Neutrophil (primary cell): Measurements from ENCODE around the gene ZFAND2B.
A peak's percentile ranks its signal among the peaks of the same experiment; 100 is the strongest.

Experiments
- H3K27ac ChIP-seq: fragments of 200-600 bp; sonication (generic); 2 replicates; pipeline ENCODE4 v1.5.1; 2016; ENCODE audit warnings: mild to moderate bottlenecking, moderate library complexity
- H3K27me3 ChIP-seq: fragments of 200-600 bp; sonication (generic); 2 replicates; pipeline ENCODE4 v1.6.0; 2016; ENCODE audit warnings: mild to moderate bottlenecking
- H3K36me3 ChIP-seq: fragments of 200-600 bp; sonication (generic); 2 replicates; pipeline ENCODE4 v1.5.1; 2017
- H3K4me1 ChIP-seq, 2 experiments: fragments of 200-600 bp in 1 of 2; sonication (generic) in 1 of 2; 1 replicate in 1 of 2; 2 replicates in 1 of 2; pipeline versions ENCODE4 v1.5.1 to v1.6.1; 2013 to 2016; ENCODE audit warnings: low read depth in 1 of 2, low read length in 1 of 2, mild to moderate bottlenecking in 1 of 2, moderate library complexity in 1 of 2; ENCODE audit not compliant: control insufficient read depth in 1 of 2, insufficient read depth in 1 of 2
- H3K4me3 ChIP-seq, 2 experiments: fragments of 200-600 bp in 1 of 2; sonication (generic) in 1 of 2; 1 replicate in 1 of 2; 2 replicates in 1 of 2; pipeline ENCODE4 v1.5.1; 2013 to 2016; ENCODE audit warnings: low read depth in 1 of 2, low read length in 1 of 2, mild to moderate bottlenecking in 1 of 2, moderate library complexity in 1 of 2
- H3K9me3 ChIP-seq: fragments of 200-600 bp; sonication (generic); 2 replicates; pipeline ENCODE4 v1.5.1; 2016
- CTCF ChIP-seq: fragments of 200-600 bp; sonication (generic); IDR thresholded peaks from 2 replicates; pipeline ENCODE4 v1.5.1; 2016; ENCODE audit warnings: antibody characterized with exemption

Gene ZFAND2B

GRCh38 chr2:219176818-219177551 is 29.6 kb upstream of the ZFAND2B start, which contains the start of gene CNPPD1:
TSS of gene CNPPD1 (minus strand) at chr2:219176925. CDS start at chr2:219176828, 97 bp downstream.
- no peaks in the 10 kb centered on the region for H3K27me3 ChIP-seq
- H3K4me3 ChIP-seq, result peak within 1 kb of the TSS; percentile 84 to 95
- H3K9me3 ChIP-seq, result no peaks in the 10 kb centered on the region
- H3K4me1 ChIP-seq, result peaks cover 53 to 64% of the 10 kb centered on the region in 2 experiments
- H3K36me3 ChIP-seq, result peaks cover 63% of the 10 kb centered on the region
- no peak for TF ChIP-seq CTCF
- peak within 1 kb of the TSS; percentile 100 for H3K27ac ChIP-seq

GRCh38 chr2:219177552-219178376 is 28.8 kb upstream of the ZFAND2B start, which contains the start of gene RETREG2:
TSS of gene RETREG2 (plus strand) at chr2:219178275. CDS start at chr2:219178353, 78 bp downstream.
- Histone ChIP-seq H3K36me3 (peaks cover 63% of the 10 kb centered on the region), H3K4me1 (peaks cover 61 to 72% of the 10 kb centered on the region in 2 experiments), H3K4me3 (peak within 1 kb of the TSS; percentile 84 to 95), H3K9me3 (no peaks in the 10 kb centered on the region), H3K27ac (peak within 1 kb of the TSS; percentile 100), H3K27me3 (no peaks in the 10 kb centered on the region)
- TF ChIP-seq CTCF, result peak; percentile 80

GRCh38 chr2:219178377-219179175 is 28.0 kb upstream of the ZFAND2B start:
- TF ChIP-seq CTCF, result no peak
- H3K4me3 ChIP-seq, result peak overlapping the region; percentile 84 to 95
- no peaks in the 10 kb centered on the region for H3K27me3 ChIP-seq
- peaks cover 63% of the 10 kb centered on the region for H3K36me3 ChIP-seq
- H3K27ac ChIP-seq, result peak overlapping the region; percentile 100
- H3K4me1 ChIP-seq, result peaks cover 69 to 80% of the 10 kb centered on the region in 2 experiments
- no peaks in the 10 kb centered on the region for H3K9me3 ChIP-seq

GRCh38 chr2:219179601-219180465 is 26.7 kb upstream of the ZFAND2B start:
- Histone ChIP-seq H3K4me1 (peaks cover 71 to 76% of the 10 kb centered on the region in 2 experiments), H3K36me3 (peaks cover 62% of the 10 kb centered on the region), H3K9me3 (no peaks in the 10 kb centered on the region), H3K4me3 (peak overlapping the region; percentile 84 to 95), H3K27ac (peak overlapping the region; percentile 100), H3K27me3 (no peaks in the 10 kb centered on the region)
- no peak for TF ChIP-seq CTCF
